GM12873 (cell line): Measurements from ENCODE around the gene YRDC.

ENCODE experiments used
- TF ChIP-seq, protein P1 (sequence below): IDR thresholded peaks from 2 replicates; pipeline ENCODE4 v1.5.1; 2012; ENCODE audit warnings: low read depth, mild to moderate bottlenecking, moderate library complexity, low read length, control low read depth; ENCODE audit not compliant: insufficient read depth; ENCODE audit errors: missing control alignments

Gene YRDC

DNA sequence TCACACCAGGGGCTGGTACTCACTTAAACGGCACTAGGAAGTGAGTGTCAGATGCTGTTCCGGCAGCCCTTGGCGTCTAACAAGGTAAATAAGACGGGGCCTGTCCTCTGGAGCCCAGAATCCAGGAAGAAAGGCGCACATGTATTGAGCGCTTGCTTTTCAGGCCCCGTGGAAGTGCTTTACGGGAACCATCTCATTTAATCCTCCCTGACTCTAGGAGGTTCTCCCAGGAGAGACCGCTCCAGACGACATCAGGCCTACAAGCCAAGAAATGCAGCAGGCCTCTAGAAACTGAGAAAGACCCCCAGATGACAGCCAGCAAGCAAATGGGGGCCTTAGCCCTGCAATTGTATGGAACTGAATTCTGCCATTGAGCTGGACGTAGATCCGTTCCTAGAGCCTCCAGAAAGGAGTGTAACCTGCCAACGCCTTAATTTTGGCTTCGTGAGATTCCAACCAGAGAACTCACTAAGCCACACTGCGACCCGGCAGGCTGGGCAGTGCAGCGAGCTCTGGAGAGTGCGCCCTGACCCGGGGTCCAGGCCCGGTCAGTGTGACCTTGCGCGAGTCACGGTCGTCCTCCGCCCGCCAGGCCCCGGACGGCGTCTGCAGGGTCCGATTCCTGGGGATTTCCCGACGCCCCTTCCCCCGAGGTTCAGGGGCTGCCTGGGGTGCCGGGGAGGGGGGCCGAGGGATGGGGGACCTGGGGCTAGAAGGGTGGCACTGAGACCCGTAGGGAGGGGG lies 14.9 kb downstream of the YRDC start:
- TF ChIP-seq, protein P1, sequence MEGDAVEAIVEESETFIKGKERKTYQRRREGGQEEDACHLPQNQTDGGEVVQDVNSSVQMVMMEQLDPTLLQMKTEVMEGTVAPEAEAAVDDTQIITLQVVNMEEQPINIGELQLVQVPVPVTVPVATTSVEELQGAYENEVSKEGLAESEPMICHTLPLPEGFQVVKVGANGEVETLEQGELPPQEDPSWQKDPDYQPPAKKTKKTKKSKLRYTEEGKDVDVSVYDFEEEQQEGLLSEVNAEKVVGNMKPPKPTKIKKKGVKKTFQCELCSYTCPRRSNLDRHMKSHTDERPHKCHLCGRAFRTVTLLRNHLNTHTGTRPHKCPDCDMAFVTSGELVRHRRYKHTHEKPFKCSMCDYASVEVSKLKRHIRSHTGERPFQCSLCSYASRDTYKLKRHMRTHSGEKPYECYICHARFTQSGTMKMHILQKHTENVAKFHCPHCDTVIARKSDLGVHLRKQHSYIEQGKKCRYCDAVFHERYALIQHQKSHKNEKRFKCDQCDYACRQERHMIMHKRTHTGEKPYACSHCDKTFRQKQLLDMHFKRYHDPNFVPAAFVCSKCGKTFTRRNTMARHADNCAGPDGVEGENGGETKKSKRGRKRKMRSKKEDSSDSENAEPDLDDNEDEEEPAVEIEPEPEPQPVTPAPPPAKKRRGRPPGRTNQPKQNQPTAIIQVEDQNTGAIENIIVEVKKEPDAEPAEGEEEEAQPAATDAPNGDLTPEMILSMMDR, result no peak

DNA sequence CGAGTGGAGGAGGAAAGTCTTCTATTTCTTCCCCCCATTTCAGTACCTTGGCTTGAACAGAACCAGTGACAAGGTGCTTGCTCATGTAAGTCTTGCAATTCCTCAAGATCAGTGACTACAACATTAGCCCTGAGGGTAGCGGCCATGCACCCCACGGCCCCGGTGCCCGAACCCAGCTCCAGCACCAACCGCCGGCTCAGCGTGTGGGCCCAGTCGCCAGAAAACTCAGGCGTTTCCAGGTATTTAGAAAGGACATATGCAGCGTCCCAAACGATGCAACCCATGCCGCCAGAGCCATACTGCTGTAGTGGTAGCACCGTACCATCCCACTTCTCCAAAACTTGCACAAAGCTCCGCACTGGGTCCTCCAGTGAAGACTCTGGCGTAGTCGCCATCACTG lies 25.5 kb downstream of the YRDC start:
- TF ChIP-seq, protein P1, result no peak

DNA sequence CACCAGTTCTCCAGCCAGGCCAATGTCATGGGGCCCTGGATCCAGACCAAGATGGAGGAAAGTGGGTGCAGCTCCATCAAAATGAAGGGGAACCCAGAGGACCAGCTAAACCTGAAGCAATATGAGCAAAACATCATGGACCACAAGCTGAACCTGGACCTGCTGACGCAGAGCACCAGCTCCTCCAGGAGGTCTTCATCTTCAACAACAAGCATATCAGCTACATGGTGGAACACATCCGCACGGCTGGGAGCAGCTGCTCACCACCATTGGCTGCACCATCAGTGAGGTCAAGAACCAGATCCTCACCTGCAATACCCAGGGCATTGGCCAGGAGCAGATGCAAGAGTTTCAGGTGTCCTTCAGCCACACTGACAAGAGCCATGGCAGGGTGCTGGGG lies 29.4 kb downstream of the YRDC start:
- TF ChIP-seq, protein P1, result no peak

DNA sequence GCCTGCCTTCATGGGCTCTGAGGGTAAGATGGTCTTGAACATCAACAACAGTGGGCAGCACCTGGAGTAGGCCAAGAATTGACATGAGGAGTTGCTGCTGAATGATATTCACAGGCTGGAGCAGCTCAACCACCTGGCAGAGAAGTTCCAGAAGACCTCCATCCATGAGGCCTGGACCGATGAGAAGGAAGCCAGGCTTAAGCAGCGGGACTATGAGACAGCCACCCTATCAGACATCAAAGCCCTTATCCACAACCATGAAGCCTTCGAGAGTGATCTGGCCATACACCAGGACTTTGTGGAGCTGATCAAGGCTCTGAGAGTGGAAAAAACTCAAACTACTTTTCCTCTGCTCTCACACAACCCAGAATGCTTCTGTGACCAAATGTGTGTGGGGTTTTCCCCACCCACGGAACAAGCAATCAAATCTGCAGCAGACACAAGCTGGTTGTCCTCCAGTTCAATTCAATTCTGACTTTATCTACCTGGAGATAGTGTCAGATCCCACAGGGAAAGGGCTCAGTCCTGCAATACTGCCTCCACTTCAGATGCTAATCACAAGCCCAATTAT lies 31.0 kb downstream of the YRDC start:
- TF ChIP-seq, protein P1, result no peak

DNA sequence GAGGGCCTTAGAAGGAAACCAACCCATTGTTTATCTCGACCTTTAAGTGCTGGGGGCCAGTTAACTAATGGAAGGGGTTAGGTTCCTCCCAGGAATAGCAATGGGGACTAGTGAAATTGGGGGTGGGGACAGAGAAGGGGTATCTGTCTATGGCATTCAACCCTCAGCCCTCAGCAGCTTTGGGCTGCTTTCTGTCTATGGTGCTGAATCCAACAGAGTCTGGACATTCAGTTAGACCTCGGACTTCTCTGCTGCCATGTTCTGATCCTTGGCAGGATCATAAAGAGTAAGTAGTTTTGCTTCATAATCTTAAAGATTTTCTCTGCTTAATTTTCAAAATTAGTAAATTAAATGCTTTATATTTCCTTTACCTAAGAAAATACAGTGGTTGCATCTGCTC lies 40.5 kb downstream of the YRDC start:
- TF ChIP-seq, protein P1, result no peak

DNA sequence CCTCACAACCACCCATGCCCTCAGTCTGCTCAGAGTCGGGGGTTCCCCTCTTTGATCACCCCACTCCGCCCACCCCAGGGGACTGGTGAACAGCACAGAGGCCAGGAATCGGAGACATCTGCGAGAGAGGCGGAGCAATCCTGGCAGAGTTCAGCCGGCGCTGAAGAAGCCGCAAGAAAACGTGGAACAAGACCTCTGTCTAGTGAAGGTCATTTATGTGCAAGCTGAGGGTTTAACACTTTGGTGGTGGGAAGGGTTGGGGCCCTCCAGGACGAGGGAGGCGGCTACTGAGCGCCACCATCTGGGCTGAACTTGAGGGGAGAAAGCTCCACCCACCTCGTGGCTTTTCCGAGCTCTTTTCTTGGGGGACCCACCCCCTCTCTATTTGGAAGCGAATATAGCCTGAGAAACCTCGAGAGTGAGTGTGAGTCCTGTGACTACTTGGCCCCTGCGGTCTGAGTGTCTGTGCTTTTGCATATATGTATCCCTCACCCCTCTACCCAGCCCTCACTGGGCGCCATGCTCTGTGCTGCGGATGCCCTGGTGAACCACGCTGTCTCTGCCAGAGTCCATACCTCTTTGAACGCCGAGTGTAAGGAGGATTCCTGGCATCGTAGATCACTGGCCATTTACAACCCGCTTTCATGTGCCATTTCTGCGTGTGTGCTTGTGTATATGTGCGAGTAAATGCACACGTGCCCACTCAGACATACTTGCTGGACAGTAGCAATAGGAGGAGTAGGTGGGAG lies 41.9 kb downstream of the YRDC start:
- TF ChIP-seq, protein P1, result peak; percentile 34

DNA sequence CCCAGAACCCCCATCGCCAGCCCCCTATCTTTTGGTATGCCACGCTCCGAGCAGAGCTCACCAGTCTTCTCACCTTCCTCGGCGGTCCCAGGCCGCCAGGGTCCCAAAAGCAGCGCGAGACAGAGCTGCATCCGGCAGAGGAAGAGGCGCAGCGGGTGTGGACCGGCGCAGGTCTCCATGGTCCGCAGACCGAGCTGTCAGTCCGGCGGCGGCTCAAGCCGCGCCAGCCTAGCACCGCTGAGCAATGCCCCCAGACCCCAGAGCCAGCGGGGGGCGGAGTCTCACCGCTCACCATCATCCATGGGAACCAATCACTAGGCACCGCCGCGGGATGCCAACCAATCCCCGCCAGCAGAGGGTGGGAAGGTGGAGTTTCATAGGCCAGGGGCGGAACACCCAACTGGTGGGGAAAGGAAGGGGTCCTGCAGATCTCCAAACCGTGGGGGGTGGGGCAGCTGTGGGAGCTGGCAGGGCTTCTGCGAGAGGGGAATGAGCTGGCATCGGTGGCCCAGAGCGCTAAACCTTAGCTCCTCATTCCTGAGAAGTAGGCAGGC lies 43.0 kb downstream of the YRDC start, which contains the start of gene EPHA10:
Gene EPHA10, minus strand, starts transcription at position 233 of the 554 bp plus-strand sequence. Its CDS starts 54 bp downstream, at position 179.
- TF ChIP-seq, protein P1, result no peak
